Left colon (tissue), 2 donors: Measurements from ENCODE around the gene COL6A2. TPM values are rescaled to one million over a fixed set of nuclear protein-coding genes. Genes with fewer than 3 reads are reported as not detected.
"Not testable (repeated sequence)": the region's sequence is repeated elsewhere in the genome, so short reads cannot be mapped to it uniquely, and the experiment has no call there.

Experiments used
- ATAC-seq: fragments of 200-7000 bp; cut with Tn5 transposase; one replicate; pipeline ENCODE4 v1.9.1; 2020; ENCODE audit warnings: mild to moderate bottlenecking, moderate library complexity
- DNase-seq, 2 donors: peaks; one replicate each; pipeline ENCODE4 v3.0.0-alpha.2; 2020
- intact Hi-C, 2 donors: fragments of 100-400 bp; cut with DNase I in 1 of 2; cut with micrococcal nuclease in 1 of 2; formaldehyde crosslinking; loops; one replicate each; pipeline versions ENCODE4 v1.11.2 to v1.14.0; 2022; cut with DNase I, micrococcal nuclease
- total RNA-seq, 2 donors: library from RNA; stranded (reverse); fragmentation: NEBNext Ultra II Directional; extraction: Animal tissue kit (Norgen Biotek cat#: 25700); gene quantifications; one replicate each; pipeline ENCODE4 v1.2.1, GENCODE V29; 2021
- donor health status: DM: no; HTN: no; CAD: no.
- donor health status: DM: yes; HTN: yes; CAD: no.

Gene COL6A2
- total RNA-seq, 2 donors from 2014 or later, result 65.5 to 193 TPM

DNA sequence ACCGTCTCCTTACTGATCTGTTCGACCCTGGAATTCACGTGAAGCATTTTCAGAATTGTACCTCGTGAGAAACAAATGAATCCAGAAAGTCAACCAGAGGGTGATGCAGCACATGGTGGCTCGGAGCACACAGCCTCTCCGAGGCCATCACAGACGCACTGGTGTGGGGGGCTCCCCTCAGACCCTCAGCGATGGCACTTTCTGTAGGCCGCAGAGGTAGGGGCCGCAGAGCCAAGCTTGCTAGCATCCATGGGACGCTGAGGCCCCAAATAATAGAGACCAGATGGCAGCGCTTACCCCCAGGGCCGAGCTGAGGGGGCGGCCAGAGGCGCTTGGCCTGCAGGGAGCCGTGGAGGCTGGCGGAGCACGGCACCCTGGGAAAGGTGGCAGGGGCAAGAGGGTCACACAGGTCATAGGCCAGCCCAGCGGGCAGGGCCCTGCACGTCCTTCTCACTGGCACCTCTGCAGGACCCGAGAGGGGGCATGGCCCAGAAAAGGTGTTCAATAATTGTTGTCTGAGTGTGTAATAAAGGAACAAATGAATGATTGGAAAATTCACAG lies 28.1 kb upstream of the COL6A2 start:
- intact Hi-C loops, result no loop called here

GRCh38 chr21:46071082-46071481 lies 26.8 kb upstream of the COL6A2 start:
- intact Hi-C loops, result no loop called here
- DNase-seq (no peak), ATAC-seq (no peak)

More for the DNA sequence above, 28.1 kb upstream of the COL6A2 start:
- no peak for ATAC-seq
- no peak for DNase-seq

- intact Hi-C loops, DNase-seq, ATAC-seq: not testable (repeated sequence)
These were observed 21.2 kb upstream of the COL6A2 start for GRCh38 chr21:46076724-46077123.

DNA sequence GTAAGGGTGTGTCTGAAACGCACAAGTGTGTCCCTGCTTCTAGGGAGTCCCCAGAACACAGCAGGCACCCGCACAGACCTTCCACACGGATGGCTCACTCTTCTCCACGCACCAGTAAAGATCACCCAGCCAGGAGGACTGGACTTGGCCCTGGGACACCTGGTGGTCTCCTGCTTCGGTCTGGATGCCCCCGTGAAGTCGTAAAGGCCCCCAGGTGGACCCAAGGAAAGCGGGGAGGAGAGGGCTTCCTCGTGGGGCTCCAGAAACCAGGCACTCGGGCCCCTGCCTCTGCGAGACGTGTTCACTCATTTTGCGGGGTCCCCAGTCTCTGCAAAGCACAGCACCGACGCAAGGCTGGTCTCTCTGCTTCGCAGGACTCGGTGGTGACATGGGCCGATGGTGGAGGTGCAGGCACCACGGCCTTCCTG lies 20.2 kb upstream of the COL6A2 start:
- intact Hi-C loops, result no loop called here
- DNase-seq (no peak), ATAC-seq (no peak)

GRCh38 chr21:46078322-46078977 lies 19.5 kb upstream of the COL6A2 start:
- ATAC-seq (no peak), DNase-seq (peak in 1 of 2 donors; percentile 26)
- intact Hi-C loops, result no loop called here

DNA sequence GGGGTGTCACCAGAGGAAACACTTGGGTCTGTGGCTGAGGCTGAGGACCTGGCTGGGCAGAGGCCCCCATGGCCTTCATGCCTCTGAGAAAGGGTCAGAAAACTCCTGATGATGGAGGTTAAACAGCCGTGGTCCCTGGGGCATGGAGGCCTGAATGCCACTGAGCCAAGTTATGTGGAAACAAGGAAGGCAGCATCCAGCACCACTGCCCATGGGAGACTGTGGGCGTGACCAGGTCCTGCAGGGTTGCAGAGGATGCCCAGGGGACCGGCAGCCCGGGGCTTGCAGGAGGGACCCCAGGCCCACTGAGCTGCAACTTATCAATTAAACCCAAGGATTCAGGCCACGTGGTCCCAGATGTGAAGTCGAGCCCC lies 18.9 kb upstream of the COL6A2 start:
- intact Hi-C loops, result no loop called here
- ATAC-seq (no peak), DNase-seq (peak in 1 of 2 donors; percentile 22)

GRCh38 chr21:46079352-46080170 lies 18.4 kb upstream of the COL6A2 start:
- intact Hi-C loops, result no loop called here
- ATAC-seq (no peak), DNase-seq (peak in 1 of 2 donors; percentile 28)

- intact Hi-C loops, result no loop called here
- no peak for DNase-seq
- no peak for ATAC-seq
These were observed 17.5 kb upstream of the COL6A2 start for GRCh38 chr21:46080171-46081021.

- intact Hi-C loops, result no loop called here
- no peak for DNase-seq
- ATAC-seq, result no peak
These were observed 16.7 kb upstream of the COL6A2 start for GRCh38 chr21:46081022-46081861.

DNA sequence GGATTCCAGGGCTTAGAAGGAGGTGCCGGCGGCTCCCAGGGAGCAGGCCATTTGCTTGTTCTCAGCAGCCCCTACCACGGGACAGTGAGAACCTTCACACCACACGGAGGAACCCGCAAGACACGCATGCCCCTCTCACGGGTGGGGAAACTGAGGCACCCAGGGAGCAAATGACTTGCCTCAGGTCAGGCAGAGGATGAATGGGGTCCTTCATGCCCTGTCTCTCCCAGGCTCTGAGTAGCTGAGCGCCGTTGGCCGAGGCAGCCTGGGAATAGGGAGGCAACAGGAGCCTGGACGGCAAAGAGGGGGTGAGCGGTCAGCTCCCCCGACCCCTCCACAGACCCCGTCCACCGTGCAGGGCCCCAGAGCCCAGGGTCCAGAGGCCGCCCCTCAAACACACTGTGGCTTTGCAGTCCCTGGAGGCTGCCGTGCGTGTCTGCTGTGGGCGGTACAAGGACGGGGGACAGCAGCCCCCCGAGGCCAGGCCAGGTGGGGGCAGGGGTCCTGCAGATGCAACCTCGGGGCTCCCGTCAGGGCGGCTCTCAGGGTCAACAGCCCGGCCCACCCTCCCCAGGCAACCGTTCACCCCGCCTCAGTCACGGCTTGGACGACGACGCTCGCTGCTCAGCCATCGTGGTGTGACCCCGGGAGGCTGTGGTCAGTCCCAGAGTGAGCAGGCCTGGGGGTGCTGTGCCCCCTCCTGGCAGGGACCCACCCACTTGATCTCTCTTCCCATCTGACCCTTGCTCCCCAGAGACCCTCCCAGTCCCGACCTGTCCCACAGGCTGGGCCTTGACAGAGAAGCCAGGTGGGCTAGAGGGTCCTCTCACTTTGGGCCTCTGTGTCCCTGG lies 15.8 kb upstream of the COL6A2 start:
- ATAC-seq (no peak), DNase-seq (no peak)
- intact Hi-C loops, result no loop called here

GRCh38 chr21:46082713-46082962 lies 15.3 kb upstream of the COL6A2 start:
- DNase-seq (no peak), ATAC-seq (no peak)
- intact Hi-C loops, result no loop called here

DNA sequence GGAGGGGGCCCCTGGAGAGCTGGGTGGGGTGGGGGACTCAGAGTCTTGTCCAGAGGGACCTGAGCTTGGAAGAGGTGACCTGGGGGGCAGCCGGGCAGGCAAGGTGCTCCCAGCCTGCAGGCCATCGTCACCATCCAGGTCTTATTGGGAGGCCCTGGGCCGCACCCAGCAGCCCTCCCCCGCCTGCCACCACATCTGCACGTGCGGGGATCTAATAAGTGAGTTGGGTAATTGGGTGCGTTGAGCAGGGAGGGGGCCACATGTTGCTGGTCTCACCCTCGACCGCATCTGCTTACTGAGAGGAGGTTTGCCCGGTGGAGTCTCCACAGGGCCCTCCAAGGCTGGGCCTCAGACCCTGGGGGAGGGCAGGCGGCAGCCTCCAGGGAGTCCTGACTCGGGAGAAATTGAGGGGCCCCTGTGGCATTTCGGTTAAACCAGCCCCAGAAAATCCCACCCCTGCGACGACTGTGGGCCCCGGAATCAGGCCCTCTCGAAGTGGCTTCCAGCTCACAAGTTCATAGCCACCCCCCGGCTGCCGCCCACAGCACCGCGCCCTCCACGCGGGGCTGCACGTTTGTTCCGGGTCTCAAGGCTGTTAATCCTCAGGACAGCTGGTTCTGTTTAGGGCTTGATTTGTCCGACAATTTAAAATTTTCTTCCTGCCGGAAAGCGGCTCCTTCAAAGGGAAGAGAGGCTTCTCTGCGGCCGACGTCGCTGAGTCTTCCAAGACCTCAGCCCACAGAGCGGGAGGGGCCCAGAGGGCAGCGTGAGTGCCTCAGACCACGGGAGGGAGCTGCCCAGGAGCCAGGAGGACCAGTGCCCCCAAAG lies 14.7 kb upstream of the COL6A2 start:
- ATAC-seq (no peak), DNase-seq (no peak)
- intact Hi-C loops, result no loop called here

GRCh38 chr21:46083791-46084561 lies 13.9 kb upstream of the COL6A2 start:
- ATAC-seq (no peak), DNase-seq (no peak)
- intact Hi-C loops, result no loop called here

DNA sequence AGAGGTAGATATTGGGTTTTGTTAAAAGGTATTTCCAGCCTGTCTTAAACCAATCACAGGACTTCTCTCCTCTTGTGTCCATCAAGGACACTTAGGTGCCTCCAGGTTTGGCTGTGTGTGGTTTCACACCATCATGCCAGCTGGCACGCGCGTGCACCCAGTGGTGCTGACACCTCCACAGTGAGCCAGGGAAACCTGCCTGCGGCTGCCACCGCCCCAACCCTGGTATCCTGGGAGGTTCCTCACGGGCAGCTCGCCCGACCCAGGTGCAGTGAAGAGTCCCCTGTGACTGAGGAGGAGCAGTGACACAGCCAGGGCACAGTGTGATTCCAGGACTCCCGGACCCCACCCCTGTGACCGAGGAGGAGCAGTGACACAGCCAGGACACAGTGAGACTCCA lies 13.2 kb upstream of the COL6A2 start:
- intact Hi-C loops, result no loop called here
- no peak for ATAC-seq
- no peak for DNase-seq

GRCh38 chr21:46085259-46085658 lies 12.7 kb upstream of the COL6A2 start:
- DNase-seq, ATAC-seq, intact Hi-C loops: not testable (repeated sequence)

- no peak for ATAC-seq
- no peak for DNase-seq
- intact Hi-C loops, result no loop called here
These were observed 10.3 kb upstream of the COL6A2 start for GRCh38 chr21:46087641-46088040.
